Natural killer cell (primary cell): Measurements from ENCODE around the gene SNAP47. TPM values are rescaled to one million over a fixed set of nuclear protein-coding genes. Genes with fewer than 3 reads are reported as not detected.

Experiments
- ATAC-seq, 3 donors: fragments of 150-1000 bp in 2 of 3; fragments of 200-7000 bp in 1 of 3; cut with Tn5 transposase; 1 replicate in 1 of 3; 2 replicates in 2 of 3; pipeline ENCODE4 v1.10.0; 2021; ENCODE audit warnings: mild to moderate bottlenecking in 2 of 3, moderate library complexity in 2 of 3
- DNase-seq, 2 donors: peaks; one replicate each; pipeline versions ENCODE4 v3.0.0 to v3.0.0-alpha.2; 2013 to 2021; ENCODE audit warnings: mixed read lengths in 1 of 2
- H3K27ac ChIP-seq: one replicate; pipeline ENCODE4 v1.5.1; 2013; ENCODE audit warnings: mild to moderate bottlenecking, low read length
- H3K27me3 ChIP-seq: one replicate; pipeline ENCODE4 v1.6.1; 2013; ENCODE audit warnings: low read length; ENCODE audit not compliant: control insufficient read depth, insufficient read depth
- H3K36me3 ChIP-seq: one replicate; pipeline ENCODE4 v1.6.1; 2013; ENCODE audit warnings: low read length; ENCODE audit not compliant: control insufficient read depth, insufficient read depth
- H3K4me1 ChIP-seq: one replicate; pipeline ENCODE4 v1.6.1; 2013; ENCODE audit warnings: low read length; ENCODE audit not compliant: control insufficient read depth, insufficient read depth
- H3K4me3 ChIP-seq: one replicate; pipeline ENCODE4 v1.5.1; 2013; ENCODE audit warnings: low read length
- H3K9me3 ChIP-seq: one replicate; pipeline ENCODE4 v1.6.1; 2013; ENCODE audit warnings: low read length; ENCODE audit not compliant: control insufficient read depth, insufficient read depth
- H3K27ac Mint-ChIP-seq, 2 donors: one replicate each; pipeline ENCODE4 v1.8.0; 2022; ENCODE audit warnings: mild to moderate bottlenecking in 2 of 2, mixed read lengths in 2 of 2, moderate library complexity in 1 of 2
- H3K27me3 Mint-ChIP-seq, 2 donors: one replicate each; pipeline ENCODE4 v1.8.0; 2022; ENCODE audit warnings: low read depth in 2 of 2, mixed read lengths in 2 of 2
- H3K36me3 Mint-ChIP-seq: one replicate; pipeline ENCODE4 v1.8.0; 2022; ENCODE audit warnings: mixed read lengths
- H3K4me1 Mint-ChIP-seq, 2 donors: one replicate each; pipeline ENCODE4 v1.8.0; 2022; ENCODE audit warnings: mixed read lengths in 2 of 2
- H3K4me3 Mint-ChIP-seq: one replicate; pipeline ENCODE4 v1.8.0; 2022; ENCODE audit warnings: mild to moderate bottlenecking, moderate library complexity, mixed read lengths
- H3K9me3 Mint-ChIP-seq, 2 donors: one replicate each; pipeline ENCODE4 v1.8.0; 2022; ENCODE audit warnings: mixed read lengths in 2 of 2
- WGBS: methylation state at CpG from one replicate; pipeline ENCODE4 v1.1.7; 2013; ENCODE audit warnings: missing lambda C conversion rate; ENCODE audit not compliant: insufficient coverage; 5-methylcytosine and 5-hydroxymethylcytosine counted together
- intact Hi-C: fragments of 100-400 bp; cut with micrococcal nuclease; formaldehyde crosslinking; loops from one replicate; pipeline ENCODE4 v1.14.2; 2022
- total RNA-seq, 4 donors: library from RNA; stranded (reverse); fragments of 120-200 nt in 1 of 4; gene quantifications; one replicate each; pipeline versions ENCODE4 v1.2.3 to v1.2.4, GENCODE V29; 2013 to 2022
- TF ChIP-seq, protein P1 (sequence below): fragments of 200-600 bp; IDR thresholded peaks from one replicate; pipeline ENCODE4 v1.8.0; 2022; ENCODE audit warnings: antibody characterized with exemption

Gene SNAP47
- total RNA-seq, 3 donors from 2014 or later (not counting 1 experiment from before 2014, with no cell fraction given), result 19.0 to 24.2 (median 23.1) TPM

DNA sequence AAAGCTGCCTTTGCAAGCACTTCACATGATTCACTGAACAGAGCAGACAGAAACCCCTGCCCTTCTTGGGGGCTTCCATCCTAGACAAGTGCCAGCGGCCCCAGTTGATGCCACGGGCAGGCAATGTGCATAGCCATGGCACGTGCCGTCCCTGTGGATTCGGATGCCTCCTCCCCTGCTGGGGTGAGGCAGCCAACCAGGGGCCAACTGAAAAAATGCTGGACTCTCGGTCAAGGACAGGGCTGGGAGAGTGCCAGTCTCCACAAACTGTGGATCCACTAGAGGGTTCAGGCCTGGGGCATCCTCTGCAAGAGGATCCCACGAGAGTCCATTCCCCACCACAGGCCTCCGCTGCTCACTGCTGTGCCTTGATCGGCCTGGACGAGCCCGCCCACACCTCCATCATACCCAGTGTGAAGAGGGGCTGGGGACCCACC, 4.0 kb upstream of the SNAP47 start:
- Histone ChIP-seq H3K27me3 (no peaks in the 10 kb centered on the region), H3K36me3 (peaks cover 6% of the 10 kb centered on the region), H3K4me3 (no peak overlapping the region), H3K9me3 (no peaks in the 10 kb centered on the region), H3K27ac (no peak overlapping the region), H3K4me1 (peaks cover 45% of the 10 kb centered on the region)
- WGBS, result 98% methylated on average over 11 of the region's 11 CpGs
- no peaks in the 10 kb centered on the region for H3K9me3 Mint-ChIP-seq
- H3K36me3 Mint-ChIP-seq, result no peaks in the 10 kb centered on the region
- no peak overlapping the region for H3K4me3 Mint-ChIP-seq
- no peak for DNase-seq
- H3K4me1 Mint-ChIP-seq, result peaks cover 20 to 41% of the 10 kb centered on the region in 2 donors
- intact Hi-C loops, result no loop called here
- no peak for ATAC-seq
- TF ChIP-seq, protein P1, sequence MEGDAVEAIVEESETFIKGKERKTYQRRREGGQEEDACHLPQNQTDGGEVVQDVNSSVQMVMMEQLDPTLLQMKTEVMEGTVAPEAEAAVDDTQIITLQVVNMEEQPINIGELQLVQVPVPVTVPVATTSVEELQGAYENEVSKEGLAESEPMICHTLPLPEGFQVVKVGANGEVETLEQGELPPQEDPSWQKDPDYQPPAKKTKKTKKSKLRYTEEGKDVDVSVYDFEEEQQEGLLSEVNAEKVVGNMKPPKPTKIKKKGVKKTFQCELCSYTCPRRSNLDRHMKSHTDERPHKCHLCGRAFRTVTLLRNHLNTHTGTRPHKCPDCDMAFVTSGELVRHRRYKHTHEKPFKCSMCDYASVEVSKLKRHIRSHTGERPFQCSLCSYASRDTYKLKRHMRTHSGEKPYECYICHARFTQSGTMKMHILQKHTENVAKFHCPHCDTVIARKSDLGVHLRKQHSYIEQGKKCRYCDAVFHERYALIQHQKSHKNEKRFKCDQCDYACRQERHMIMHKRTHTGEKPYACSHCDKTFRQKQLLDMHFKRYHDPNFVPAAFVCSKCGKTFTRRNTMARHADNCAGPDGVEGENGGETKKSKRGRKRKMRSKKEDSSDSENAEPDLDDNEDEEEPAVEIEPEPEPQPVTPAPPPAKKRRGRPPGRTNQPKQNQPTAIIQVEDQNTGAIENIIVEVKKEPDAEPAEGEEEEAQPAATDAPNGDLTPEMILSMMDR, result no peak
- H3K27ac Mint-ChIP-seq, result no peak overlapping the region
- peaks cover 7 to 9% of the 10 kb centered on the region in 2 donors for H3K27me3 Mint-ChIP-seq

DNA sequence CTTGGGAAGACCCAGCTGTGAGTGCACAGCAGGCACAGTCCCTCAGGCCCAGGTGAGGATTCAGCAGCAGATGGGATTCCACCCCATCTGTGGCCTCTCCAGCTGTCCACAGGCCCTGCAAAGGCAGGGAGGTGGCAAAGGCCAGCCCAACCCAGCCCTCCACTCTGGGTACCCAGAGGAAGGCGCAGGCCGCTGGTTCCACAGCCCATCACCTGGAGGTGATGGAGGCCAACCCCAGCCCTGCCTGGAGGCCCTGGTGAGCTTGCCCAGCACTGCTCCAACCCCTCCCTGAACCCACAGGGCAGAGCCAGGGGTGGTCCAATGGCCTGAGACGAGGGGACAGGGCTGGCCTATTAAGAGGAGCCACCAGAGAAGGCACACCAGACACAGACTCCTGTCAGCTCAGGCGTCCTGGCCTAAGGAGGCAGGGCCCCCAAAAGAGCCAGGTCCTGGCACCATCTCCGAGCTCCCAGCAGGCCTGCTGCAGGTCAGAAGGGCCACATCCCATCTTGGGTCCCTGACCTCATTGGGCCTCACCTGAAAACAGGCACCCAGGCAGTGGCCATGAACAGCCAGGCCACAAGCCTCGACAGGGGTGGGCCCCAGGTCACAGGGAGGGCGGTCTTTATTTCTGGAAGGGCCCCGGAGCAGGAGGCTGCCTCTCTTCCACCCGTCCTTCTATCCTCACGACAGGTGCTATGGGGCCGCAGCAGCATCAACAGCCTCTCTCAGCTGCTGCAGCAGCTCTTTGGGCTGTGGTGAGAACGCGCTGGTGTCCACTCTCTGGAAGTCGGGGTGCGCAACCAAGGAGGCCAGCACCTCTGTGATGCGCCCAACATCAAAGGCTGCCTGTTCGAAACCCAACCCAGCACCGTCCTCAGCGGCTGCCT, 3.3 kb upstream of the SNAP47 start:
- intact Hi-C loops, result no loop called here
- 94% methylated on average over 19 of the region's 19 CpGs for WGBS
- no peak for DNase-seq
- H3K27ac ChIP-seq, result no peak overlapping the region
- Mint-ChIP-seq H3K27ac (no peak overlapping the region), H3K4me1 (peaks cover 22 to 46% of the 10 kb centered on the region in 2 donors), H3K27me3 (peaks cover under 1 to 2% of the 10 kb centered on the region in 2 donors), H3K9me3 (no peaks in the 10 kb centered on the region), H3K36me3 (no peaks in the 10 kb centered on the region), H3K4me3 (no peak overlapping the region)
- H3K4me3 ChIP-seq, result no peak overlapping the region
- TF ChIP-seq, protein P1, result no peak
- H3K9me3 ChIP-seq, result no peaks in the 10 kb centered on the region
- peaks cover 46% of the 10 kb centered on the region for H3K4me1 ChIP-seq
- ATAC-seq, result no peak
- no peaks in the 10 kb centered on the region for H3K27me3 ChIP-seq
- H3K36me3 ChIP-seq, result peaks cover 6% of the 10 kb centered on the region

DNA sequence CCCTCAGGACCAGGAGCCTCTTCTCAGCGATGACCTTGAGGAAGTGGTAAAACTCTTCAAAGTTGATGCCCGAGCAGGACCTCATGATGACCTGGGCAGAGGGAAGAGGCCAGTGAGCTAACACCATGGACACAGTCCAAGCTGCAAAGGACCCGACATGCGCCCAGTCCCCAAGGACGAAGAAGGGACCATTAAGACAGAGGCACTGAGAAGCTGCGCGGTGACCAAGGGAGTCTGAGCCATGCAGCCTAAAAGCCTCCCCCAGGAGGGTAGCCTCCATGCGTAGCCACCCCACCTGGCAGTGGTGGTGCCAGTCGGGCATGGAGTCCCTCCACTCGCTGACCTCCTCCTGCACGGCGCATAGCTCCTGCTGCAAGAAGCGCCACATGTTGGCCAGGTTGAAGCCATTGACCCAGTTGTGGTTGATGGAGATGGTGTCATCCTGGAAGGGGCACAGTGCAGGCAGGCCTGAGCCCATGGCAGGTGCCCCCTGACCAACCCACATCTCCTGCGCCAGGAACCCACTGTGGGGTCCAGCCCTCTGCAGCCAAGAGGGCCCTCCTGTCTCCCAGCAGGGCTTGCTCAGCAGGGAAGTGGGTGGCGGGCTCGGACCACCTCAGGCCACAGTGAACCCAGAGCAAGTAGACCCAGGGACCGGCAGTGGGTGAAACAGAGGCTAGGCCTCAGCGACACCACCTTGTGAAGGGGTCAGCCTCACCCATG, 2.5 kb upstream of the SNAP47 start:
- H3K4me1 ChIP-seq, result peaks cover 42% of the 10 kb centered on the region
- TF ChIP-seq, protein P1, result no peak
- H3K4me3 ChIP-seq, result no peak overlapping the region
- no peak overlapping the region for H3K27ac ChIP-seq
- H3K27ac Mint-ChIP-seq, result no peak overlapping the region
- H3K9me3 ChIP-seq, result no peaks in the 10 kb centered on the region
- H3K27me3 Mint-ChIP-seq, result no peaks in the 10 kb centered on the region
- no peaks in the 10 kb centered on the region for H3K9me3 Mint-ChIP-seq
- peaks cover 6% of the 10 kb centered on the region for H3K36me3 ChIP-seq
- 92% methylated on average over 18 of the region's 18 CpGs for WGBS
- H3K27me3 ChIP-seq, result no peaks in the 10 kb centered on the region
- intact Hi-C loops, result no loop called here
- H3K4me1 Mint-ChIP-seq, result peaks cover 27 to 50% of the 10 kb centered on the region in 2 donors
- H3K36me3 Mint-ChIP-seq, result no peaks in the 10 kb centered on the region
- ATAC-seq (no peak), DNase-seq (no peak)
- H3K4me3 Mint-ChIP-seq, result peak overlapping the region; percentile 63
